HTERT RPE-1 (cell line): ENCODE results near the gene PLEKHA6.

ENCODE experiments used
- in situ Hi-C: fragments of 300-500 bp; cut with MboI; formaldehyde crosslinking; loops from 4 replicates; pipeline ENCODE4 v1.14.3; 2020; ENCODE audit warnings: low sequenced_read_pairs

Gene PLEKHA6

GRCh38 chr1:204196068-204196795 lies 163.5 kb downstream of the PLEKHA6 start, which contains the start of gene KISS1:
Gene KISS1, minus strand, starts transcription at chr1:204196491. Its CDS starts 3,615 bp downstream, at chr1:204192876.
- in situ Hi-C loops: no loop called here

- in situ Hi-C loops: no loop called here
These were observed 165.0 kb downstream of the PLEKHA6 start for GRCh38 chr1:204194771-204195170.

GRCh38 chr1:204194080-204194479 lies 165.6 kb downstream of the PLEKHA6 start:
- in situ Hi-C loops: no loop called here

GRCh38 chr1:204192589-204193352 lies 167.0 kb downstream of the PLEKHA6 start:
- in situ Hi-C loops: no loop called here

GRCh38 chr1:204192046-204192445 lies 167.7 kb downstream of the PLEKHA6 start:
- in situ Hi-C loops: no loop called here

GRCh38 chr1:204191456-204191855 lies 168.3 kb downstream of the PLEKHA6 start:
- in situ Hi-C loops: no loop called here

- in situ Hi-C loops: no loop called here
These were observed 169.2 kb downstream of the PLEKHA6 start for GRCh38 chr1:204190212-204191211.

- in situ Hi-C loops: no loop called here
These were observed 170.6 kb downstream of the PLEKHA6 start for GRCh38 chr1:204188959-204189639.

GRCh38 chr1:204186597-204186996 lies 173.1 kb downstream of the PLEKHA6 start:
- in situ Hi-C loops: no loop called here

- in situ Hi-C loops: no loop called here
These were observed 178.6 kb downstream of the PLEKHA6 start for GRCh38 chr1:204181116-204181515.

- in situ Hi-C loops: no loop called here
These were observed 179.6 kb downstream of the PLEKHA6 start for GRCh38 chr1:204180133-204180532.

GRCh38 chr1:204178487-204179281 lies 181.0 kb downstream of the PLEKHA6 start:
- in situ Hi-C loops: no loop called here

GRCh38 chr1:204177133-204177532 lies 182.6 kb downstream of the PLEKHA6 start:
- in situ Hi-C loops: no loop called here

- in situ Hi-C loops: no loop called here
These were observed 183.7 kb downstream of the PLEKHA6 start for GRCh38 chr1:204176049-204176448.

- in situ Hi-C loops: loop anchor here (25.0 kb wide), 1 partner anchor 187 kb away; the partner anchor contains the start of gene PLEKHA6
These were observed 184.8 kb downstream of the PLEKHA6 start for GRCh38 chr1:204174958-204175357.

- in situ Hi-C loops: loop anchor here (25.0 kb wide), 1 partner anchor 190 kb away; the partner anchor contains the start of gene PLEKHA6
These were observed 187.2 kb downstream of the PLEKHA6 start for GRCh38 chr1:204172404-204173029.

- in situ Hi-C loops: loop anchor here (25.0 kb wide), 1 partner anchor 191 kb away; the partner anchor contains the start of gene PLEKHA6
These were observed 188.0 kb downstream of the PLEKHA6 start for GRCh38 chr1:204171751-204172178.

- in situ Hi-C loops: loop anchor here (25.0 kb wide), 1 partner anchor 192 kb away; the partner anchor contains the start of gene PLEKHA6
These were observed 189.1 kb downstream of the PLEKHA6 start for GRCh38 chr1:204170494-204171155.
